ENCODE results near the gene HCRTR1.

DNA sequence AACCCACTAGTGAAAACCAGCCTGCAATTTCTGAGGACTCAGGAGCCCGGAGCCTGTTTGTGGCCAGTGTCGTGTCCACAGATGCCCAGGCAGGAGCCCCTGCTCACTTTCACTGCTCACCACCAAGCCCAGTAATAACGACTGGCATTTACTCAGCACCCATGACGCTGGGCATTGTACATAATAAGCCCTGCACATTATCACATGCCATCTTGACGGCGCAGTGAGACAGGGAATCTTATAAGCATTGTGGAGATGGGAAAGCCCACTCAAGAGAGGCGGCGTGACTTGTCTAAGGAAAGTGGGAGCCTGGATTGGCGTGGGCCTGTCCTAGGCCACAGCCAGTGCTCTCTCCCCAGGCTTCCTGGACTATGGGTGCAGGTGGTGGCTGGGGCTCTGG lies 55.9 kb downstream of the HCRTR1 start:
- TF ChIP-seq POLR2A (IDR thresholded peaks at IDR 0.05): no peak
- TF ChIP-seq, protein P1, sequence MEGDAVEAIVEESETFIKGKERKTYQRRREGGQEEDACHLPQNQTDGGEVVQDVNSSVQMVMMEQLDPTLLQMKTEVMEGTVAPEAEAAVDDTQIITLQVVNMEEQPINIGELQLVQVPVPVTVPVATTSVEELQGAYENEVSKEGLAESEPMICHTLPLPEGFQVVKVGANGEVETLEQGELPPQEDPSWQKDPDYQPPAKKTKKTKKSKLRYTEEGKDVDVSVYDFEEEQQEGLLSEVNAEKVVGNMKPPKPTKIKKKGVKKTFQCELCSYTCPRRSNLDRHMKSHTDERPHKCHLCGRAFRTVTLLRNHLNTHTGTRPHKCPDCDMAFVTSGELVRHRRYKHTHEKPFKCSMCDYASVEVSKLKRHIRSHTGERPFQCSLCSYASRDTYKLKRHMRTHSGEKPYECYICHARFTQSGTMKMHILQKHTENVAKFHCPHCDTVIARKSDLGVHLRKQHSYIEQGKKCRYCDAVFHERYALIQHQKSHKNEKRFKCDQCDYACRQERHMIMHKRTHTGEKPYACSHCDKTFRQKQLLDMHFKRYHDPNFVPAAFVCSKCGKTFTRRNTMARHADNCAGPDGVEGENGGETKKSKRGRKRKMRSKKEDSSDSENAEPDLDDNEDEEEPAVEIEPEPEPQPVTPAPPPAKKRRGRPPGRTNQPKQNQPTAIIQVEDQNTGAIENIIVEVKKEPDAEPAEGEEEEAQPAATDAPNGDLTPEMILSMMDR (IDR thresholded peaks at IDR 0.05 in 4 of 5, conservative IDR thresholded peaks at IDR 0.05 in 1 of 5): no peak
